ENCODE results near the gene SHROOM4. TPM values are rescaled to one million over a fixed set of nuclear protein-coding genes. Genes with fewer than 3 reads are reported as not detected.

SHROOM4 gene
- total and polyA plus RNA-seq, 2 experiments from 2014 or later: 1.9 to 8.5 TPM

- TF ChIP-seq, protein P1, sequence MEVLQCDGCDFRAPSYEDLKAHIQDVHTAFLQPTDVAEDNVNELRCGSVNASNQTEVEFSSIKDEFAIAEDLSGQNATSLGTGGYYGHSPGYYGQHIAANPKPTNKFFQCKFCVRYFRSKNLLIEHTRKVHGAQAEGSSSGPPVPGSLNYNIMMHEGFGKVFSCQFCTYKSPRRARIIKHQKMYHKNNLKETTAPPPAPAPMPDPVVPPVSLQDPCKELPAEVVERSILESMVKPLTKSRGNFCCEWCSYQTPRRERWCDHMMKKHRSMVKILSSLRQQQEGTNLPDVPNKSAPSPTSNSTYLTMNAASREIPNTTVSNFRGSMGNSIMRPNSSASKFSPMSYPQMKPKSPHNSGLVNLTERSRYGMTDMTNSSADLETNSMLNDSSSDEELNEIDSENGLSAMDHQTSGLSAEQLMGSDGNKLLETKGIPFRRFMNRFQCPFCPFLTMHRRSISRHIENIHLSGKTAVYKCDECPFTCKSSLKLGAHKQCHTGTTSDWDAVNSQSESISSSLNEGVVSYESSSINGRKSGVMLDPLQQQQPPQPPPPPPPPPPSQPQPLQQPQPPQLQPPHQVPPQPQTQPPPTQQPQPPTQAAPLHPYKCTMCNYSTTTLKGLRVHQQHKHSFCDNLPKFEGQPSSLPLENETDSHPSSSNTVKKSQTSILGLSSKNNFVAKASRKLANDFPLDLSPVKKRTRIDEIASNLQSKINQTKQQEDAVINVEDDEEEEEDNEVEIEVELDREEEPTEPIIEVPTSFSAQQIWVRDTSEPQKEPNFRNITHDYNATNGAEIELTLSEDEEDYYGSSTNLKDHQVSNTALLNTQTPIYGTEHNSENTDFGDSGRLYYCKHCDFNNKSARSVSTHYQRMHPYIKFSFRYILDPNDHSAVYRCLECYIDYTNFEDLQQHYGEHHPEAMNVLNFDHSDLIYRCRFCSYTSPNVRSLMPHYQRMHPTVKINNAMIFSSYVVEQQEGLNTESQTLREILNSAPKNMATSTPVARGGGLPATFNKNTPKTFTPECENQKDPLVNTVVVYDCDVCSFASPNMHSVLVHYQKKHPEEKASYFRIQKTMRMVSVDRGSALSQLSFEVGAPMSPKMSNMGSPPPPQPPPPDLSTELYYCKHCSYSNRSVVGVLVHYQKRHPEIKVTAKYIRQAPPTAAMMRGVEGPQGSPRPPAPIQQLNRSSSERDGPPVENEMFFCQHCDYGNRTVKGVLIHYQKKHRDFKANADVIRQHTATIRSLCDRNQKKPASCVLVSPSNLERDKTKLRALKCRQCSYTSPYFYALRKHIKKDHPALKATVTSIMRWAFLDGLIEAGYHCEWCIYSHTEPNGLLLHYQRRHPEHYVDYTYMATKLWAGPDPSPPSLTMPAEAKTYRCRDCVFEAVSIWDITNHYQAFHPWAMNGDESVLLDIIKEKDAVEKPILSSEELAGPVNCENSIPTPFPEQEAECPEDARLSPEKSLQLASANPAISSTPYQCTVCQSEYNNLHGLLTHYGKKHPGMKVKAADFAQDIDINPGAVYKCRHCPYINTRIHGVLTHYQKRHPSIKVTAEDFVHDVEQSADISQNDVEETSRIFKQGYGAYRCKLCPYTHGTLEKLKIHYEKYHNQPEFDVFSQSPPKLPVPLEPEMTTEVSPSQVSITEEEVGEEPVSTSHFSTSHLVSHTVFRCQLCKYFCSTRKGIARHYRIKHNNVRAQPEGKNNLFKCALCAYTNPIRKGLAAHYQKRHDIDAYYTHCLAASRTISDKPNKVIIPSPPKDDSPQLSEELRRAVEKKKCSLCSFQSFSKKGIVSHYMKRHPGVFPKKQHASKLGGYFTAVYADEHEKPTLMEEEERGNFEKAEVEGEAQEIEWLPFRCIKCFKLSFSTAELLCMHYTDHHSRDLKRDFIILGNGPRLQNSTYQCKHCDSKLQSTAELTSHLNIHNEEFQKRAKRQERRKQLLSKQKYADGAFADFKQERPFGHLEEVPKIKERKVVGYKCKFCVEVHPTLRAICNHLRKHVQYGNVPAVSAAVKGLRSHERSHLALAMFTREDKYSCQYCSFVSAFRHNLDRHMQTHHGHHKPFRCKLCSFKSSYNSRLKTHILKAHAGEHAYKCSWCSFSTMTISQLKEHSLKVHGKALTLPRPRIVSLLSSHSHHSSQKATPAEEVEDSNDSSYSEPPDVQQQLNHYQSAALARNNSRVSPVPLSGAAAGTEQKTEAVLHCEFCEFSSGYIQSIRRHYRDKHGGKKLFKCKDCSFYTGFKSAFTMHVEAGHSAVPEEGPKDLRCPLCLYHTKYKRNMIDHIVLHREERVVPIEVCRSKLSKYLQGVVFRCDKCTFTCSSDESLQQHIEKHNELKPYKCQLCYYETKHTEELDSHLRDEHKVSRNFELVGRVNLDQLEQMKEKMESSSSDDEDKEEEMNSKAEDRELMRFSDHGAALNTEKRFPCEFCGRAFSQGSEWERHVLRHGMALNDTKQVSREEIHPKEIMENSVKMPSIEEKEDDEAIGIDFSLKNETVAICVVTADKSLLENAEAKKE (CRISPR knock-in tag; IDR thresholded peaks at IDR 0.05): no peak
- TF ChIP-seq EZH2 (IDR thresholded peaks at IDR 0.05; ENCODE audit: low read depth, unreplicated experiment) (no peak), ZNF331 (CRISPR knock-in tag; IDR thresholded peaks at IDR 0.05; ENCODE audit: low read depth) (no peak), ZNF114 (CRISPR knock-in tag; IDR thresholded peaks at IDR 0.05) (no peak), EZH2phosphoT487 (IDR thresholded peaks at IDR 0.05; ENCODE audit: unreplicated experiment) (no peak), NANOG (IDR thresholded peaks at IDR 0.05; ENCODE audit: borderline replicate concordance) (no peak), JUNB (IDR thresholded peaks at IDR 0.05; ENCODE audit: unreplicated experiment) (no peak)
- TF ChIP-seq, protein P2, sequence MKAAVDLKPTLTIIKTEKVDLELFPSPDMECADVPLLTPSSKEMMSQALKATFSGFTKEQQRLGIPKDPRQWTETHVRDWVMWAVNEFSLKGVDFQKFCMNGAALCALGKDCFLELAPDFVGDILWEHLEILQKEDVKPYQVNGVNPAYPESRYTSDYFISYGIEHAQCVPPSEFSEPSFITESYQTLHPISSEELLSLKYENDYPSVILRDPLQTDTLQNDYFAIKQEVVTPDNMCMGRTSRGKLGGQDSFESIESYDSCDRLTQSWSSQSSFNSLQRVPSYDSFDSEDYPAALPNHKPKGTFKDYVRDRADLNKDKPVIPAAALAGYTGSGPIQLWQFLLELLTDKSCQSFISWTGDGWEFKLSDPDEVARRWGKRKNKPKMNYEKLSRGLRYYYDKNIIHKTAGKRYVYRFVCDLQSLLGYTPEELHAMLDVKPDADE (IDR thresholded peaks at IDR 0.05): no peak
Measured at GRCh38 chrX:50780144-50780543, 33.9 kb downstream of the SHROOM4 start (continued).

DNA sequence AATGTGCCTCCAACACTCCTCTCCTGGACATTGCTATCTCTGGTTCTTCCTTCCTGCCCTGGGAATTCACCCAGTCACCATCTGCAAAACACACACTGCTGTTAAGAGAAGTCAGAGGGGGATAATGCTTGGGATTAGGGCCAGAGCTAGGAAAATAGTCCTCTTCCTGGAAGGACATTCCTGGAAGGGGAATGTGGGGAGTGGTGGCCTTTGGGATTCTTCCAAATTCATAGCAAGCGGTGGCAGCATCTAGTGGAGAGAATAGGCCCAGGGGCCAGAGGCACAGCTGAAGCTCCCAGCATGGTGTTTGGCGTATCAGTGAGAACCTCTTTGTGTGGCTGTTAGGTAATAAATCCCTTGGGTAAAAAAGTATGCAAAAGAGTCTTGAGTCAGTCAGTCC is 34.3 kb downstream of the SHROOM4 start:
- H3K4me1 Mint-ChIP-seq: peaks cover 13% of the 10 kb centered on the region
- no peaks in the 10 kb centered on the region for H3K27me3 Mint-ChIP-seq (ENCODE audit: insufficient read depth, low read depth, poor library complexity)
- H4K20me1 ChIP-seq (replicated peaks; ENCODE audit: insufficient read depth): no peaks in the 10 kb centered on the region
- no peak overlapping the region for H2AFZ ChIP-seq
- H3K9me2 ChIP-seq (ENCODE audit: insufficient read depth): no peaks in the 10 kb centered on the region
- DNase-seq (ENCODE audit: low spot score): no peak
- H3K36me3 Mint-ChIP-seq (ENCODE audit: low read depth): no peaks in the 10 kb centered on the region
- no peak overlapping the region for H3K4me3 Mint-ChIP-seq
- H3F3A ChIP-seq (replicated peaks; ENCODE audit: low read depth): no peaks in the 10 kb centered on the region
- H3K27ac Mint-ChIP-seq: no peak overlapping the region
- peaks cover 3% of the 10 kb centered on the region; the same call in 1 of the 3 replicates for H3K9me3 Mint-ChIP-seq
- no peak overlapping the region for H3K4me2 ChIP-seq
- H3K36me3 ChIP-seq (ENCODE audit: insufficient read depth): no peaks in the 10 kb centered on the region
- no peak overlapping the region for H3K27ac ChIP-seq (ENCODE audit: low read depth)
- no peaks in the 10 kb centered on the region for H3K79me2 ChIP-seq (replicated peaks; ENCODE audit: insufficient read depth)
- no peaks in the 10 kb centered on the region for H3K4me1 ChIP-seq (ENCODE audit: insufficient read depth)
- H3K27me3 ChIP-seq (ENCODE audit: insufficient read depth): no peaks in the 10 kb centered on the region
- no peak for ATAC-seq
- no peak overlapping the region for H3K4me3 ChIP-seq
- TF ChIP-seq, protein P3, sequence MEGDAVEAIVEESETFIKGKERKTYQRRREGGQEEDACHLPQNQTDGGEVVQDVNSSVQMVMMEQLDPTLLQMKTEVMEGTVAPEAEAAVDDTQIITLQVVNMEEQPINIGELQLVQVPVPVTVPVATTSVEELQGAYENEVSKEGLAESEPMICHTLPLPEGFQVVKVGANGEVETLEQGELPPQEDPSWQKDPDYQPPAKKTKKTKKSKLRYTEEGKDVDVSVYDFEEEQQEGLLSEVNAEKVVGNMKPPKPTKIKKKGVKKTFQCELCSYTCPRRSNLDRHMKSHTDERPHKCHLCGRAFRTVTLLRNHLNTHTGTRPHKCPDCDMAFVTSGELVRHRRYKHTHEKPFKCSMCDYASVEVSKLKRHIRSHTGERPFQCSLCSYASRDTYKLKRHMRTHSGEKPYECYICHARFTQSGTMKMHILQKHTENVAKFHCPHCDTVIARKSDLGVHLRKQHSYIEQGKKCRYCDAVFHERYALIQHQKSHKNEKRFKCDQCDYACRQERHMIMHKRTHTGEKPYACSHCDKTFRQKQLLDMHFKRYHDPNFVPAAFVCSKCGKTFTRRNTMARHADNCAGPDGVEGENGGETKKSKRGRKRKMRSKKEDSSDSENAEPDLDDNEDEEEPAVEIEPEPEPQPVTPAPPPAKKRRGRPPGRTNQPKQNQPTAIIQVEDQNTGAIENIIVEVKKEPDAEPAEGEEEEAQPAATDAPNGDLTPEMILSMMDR (conservative IDR thresholded peaks at IDR 0.05; ENCODE audit: low read depth in 2 of 2): no peak
- TF ChIP-seq POLR2AphosphoS5 (IDR thresholded peaks at IDR 0.05; ENCODE audit: low read depth): no peak
